ENCODE data around the gene SELENOK. TPM values are rescaled to one million over a fixed set of nuclear protein-coding genes. Genes with fewer than 3 reads are reported as not detected.

Gene SELENOK
- total and polyA plus RNA-seq, 2 of the 13 experiments (the other 11 are each of a cell fraction or from before 2014, with no cell fraction given) = 67.0 to 81.0 TPM

DNA sequence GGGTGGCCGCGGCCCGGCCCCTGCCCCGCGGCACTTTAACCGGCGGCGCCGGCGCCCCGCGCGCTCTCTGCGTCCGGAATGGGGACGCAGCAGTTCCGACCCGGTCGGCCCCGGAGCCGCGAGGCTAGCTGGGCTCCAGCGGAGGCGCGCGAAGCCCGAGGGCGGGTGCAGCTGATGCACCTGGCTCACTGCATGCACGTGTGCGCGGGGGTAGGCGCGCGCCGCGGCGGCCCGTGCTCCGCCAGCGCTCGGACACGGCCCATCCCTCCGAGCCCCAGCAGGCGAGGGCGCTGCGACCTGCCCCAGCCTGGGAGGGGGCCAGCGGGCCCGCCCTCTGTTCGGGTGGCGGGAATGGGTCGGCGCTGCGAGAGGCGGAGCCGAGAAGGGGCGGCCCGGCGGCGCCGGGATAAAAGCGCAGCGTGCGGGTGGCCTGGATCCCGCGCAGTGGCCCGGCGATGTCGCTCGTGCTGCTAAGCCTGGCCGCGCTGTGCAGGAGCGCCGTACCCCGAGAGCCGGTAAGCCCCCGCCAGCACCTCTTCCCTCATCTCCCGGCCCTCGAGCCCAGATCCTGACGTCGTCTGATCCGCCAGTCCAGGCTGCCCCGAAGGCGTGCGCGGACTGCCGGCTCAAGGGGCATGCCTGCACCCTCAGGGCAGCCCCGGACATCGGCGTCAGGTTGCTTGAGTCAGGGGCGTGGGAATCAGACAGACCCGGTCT lies 45.4 kb downstream of the SELENOK start, which contains the start of the genes CHDH and IL17RB (continued):
- TF ChIP-seq SNAPC4 (CRISPR knock-in tag; IDR thresholded peaks at IDR 0.05) (no peak), ZNF75D (CRISPR knock-in tag; IDR thresholded peaks at IDR 0.05; ENCODE audit: borderline replicate concordance) (0 out of 2 replicates have a peak, but pooled peaks have one; percentile 33), ZNF460 (CRISPR knock-in tag; IDR thresholded peaks at IDR 0.05; ENCODE audit: borderline replicate concordance) (no peak), RBM39 (IDR thresholded peaks at IDR 0.05; ENCODE audit: low read depth, low read length, poor library complexity, severe bottlenecking) (peak; percentile 21), ARNTL (CRISPR knock-in tag; IDR thresholded peaks at IDR 0.05) (no peak; the same call in 1 of the 2 replicates), PAF1 (CRISPR knock-in tag; IDR thresholded peaks at IDR 0.05) (no peak), ZNF562 (CRISPR knock-in tag; IDR thresholded peaks at IDR 0.05; ENCODE audit: borderline replicate concordance) (peak; percentile 63), HIC2 (CRISPR knock-in tag; IDR thresholded peaks at IDR 0.05; ENCODE audit: low read depth) (no peak), ZNF709 (CRISPR knock-in tag; IDR thresholded peaks at IDR 0.05) (peak; percentile 85), BRD4 (CRISPR knock-in tag; IDR thresholded peaks at IDR 0.05) (peak; percentile 75), GRHL1 (CRISPR knock-in tag; conservative IDR thresholded peaks at IDR 0.05) (no peak), WIZ (CRISPR knock-in tag; IDR thresholded peaks at IDR 0.05) (no peak), ZNF510 (CRISPR knock-in tag; IDR thresholded peaks at IDR 0.05; ENCODE audit: low read depth) (peak; percentile 96; the same call in 1 of the 2 replicates), KLF11 (CRISPR knock-in tag; IDR thresholded peaks at IDR 0.05) (no peak; the same call in 1 of the 2 replicates), FOXK2 (IDR thresholded peaks at IDR 0.05) (no peak), ZNF547 (CRISPR knock-in tag; IDR thresholded peaks at IDR 0.05) (peak; percentile 87), ZNF44 (CRISPR knock-in tag; IDR thresholded peaks at IDR 0.05) (no peak)
- TF ChIP-seq, protein P1, sequence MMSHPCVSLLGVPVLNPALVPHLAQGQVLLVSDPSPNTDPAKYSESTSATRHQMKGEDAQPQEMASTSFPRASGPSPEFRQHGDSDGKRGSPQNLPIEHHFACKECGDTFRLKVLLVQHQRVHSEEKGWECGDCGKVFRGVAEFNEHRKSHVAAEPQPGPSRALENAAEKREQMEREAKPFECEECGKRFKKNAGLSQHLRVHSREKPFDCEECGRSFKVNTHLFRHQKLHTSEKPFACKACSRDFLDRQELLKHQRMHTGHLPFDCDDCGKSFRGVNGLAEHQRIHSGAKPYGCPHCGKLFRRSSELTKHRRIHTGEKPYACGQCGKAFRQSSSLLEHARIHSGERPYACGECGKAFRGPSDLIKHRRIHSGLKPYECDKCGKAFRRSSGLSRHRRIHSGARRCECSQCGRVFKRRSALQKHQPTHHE (CRISPR knock-in tag; IDR thresholded peaks at IDR 0.05; ENCODE audit: borderline replicate concordance) = peak; percentile 56
- TF ChIP-seq, protein P2, sequence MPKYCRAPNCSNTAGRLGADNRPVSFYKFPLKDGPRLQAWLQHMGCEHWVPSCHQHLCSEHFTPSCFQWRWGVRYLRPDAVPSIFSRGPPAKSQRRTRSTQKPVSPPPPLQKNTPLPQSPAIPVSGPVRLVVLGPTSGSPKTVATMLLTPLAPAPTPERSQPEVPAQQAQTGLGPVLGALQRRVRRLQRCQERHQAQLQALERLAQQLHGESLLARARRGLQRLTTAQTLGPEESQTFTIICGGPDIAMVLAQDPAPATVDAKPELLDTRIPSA (CRISPR knock-in tag; IDR thresholded peaks at IDR 0.05; ENCODE audit: borderline replicate concordance) = no peak; the same call in 1 of the 2 replicates
